Measurements from ENCODE around the gene SON.
"Not testable (repeated sequence)": the region's sequence is repeated elsewhere in the genome, so short reads cannot be mapped to it uniquely, and the experiment has no call there.

Gene SON

GRCh38 chr21:33549848-33550771, 7.3 kb downstream of the SON start:
- no peak for DNase-seq

GRCh38 chr21:33550772-33551660, 8.2 kb downstream of the SON start:
- DNase-seq = no peak

- no peak for DNase-seq
Measured at GRCh38 chr21:33551664-33552063, 8.8 kb downstream of the SON start.

- no peak for DNase-seq
Measured at GRCh38 chr21:33552093-33552998, 9.5 kb downstream of the SON start.

GRCh38 chr21:33552999-33553598, 10.3 kb downstream of the SON start:
- no peak for DNase-seq

GRCh38 chr21:33554236-33554981, 11.6 kb downstream of the SON start:
- no peak for DNase-seq

- no peak for DNase-seq
Measured at GRCh38 chr21:33554982-33555344, 12.1 kb downstream of the SON start.

GRCh38 chr21:33557447-33557846, 14.6 kb downstream of the SON start:
- no peak for DNase-seq

- DNase-seq = no peak
Measured at GRCh38 chr21:33558777-33559421, 16.1 kb downstream of the SON start.

- no peak for DNase-seq
Measured at GRCh38 chr21:33559813-33560212, 17.0 kb downstream of the SON start.

- no peak for DNase-seq
Measured at GRCh38 chr21:33560965-33561364, 18.1 kb downstream of the SON start.

GRCh38 chr21:33561373-33561772, 18.5 kb downstream of the SON start:
- DNase-seq = no peak

- no peak for DNase-seq
Measured at GRCh38 chr21:33562389-33562788, 19.6 kb downstream of the SON start.

- no peak for DNase-seq
Measured at GRCh38 chr21:33566514-33566913, 23.7 kb downstream of the SON start.

- DNase-seq = no peak
Measured at GRCh38 chr21:33567914-33568313, 25.1 kb downstream of the SON start.

- no peak for DNase-seq
Measured at GRCh38 chr21:33568448-33568847, 25.6 kb downstream of the SON start.

GRCh38 chr21:33569991-33570390, 27.2 kb downstream of the SON start:
- no peak for DNase-seq

GRCh38 chr21:33572350-33572749, 29.5 kb downstream of the SON start:
- no peak for DNase-seq

- not testable (repeated sequence) for DNase-seq
Measured at GRCh38 chr21:33576741-33577141, 33.9 kb downstream of the SON start.

- DNase-seq = no peak
Measured at GRCh38 chr21:33578214-33578613, 35.4 kb downstream of the SON start.

- DNase-seq = no peak
Measured at GRCh38 chr21:33578959-33579542, 36.2 kb downstream of the SON start.
